ENCODE results near the gene NUP205.

DNA sequence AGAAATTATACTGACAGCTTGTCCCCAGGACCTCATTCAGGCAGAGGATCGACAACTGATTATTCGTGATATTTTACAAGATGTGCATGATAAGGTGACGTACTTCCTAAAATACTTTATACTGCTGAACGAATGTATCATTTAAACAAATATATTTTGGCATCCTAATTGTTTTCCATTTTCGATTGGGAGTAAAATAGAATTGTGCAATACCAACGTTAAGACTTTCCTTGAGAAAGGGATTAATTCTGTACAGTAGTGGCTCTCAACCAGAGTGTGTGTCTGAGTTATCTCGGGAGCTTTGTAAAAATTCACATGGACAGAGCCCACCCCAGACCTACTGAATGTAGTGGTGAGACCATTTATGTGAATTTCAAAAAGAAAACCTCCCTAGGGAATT lies 60.8 kb downstream of the NUP205 start:
- no peak for TF ChIP-seq POLR2A (IDR thresholded peaks at IDR 0.05; ENCODE audit: low read depth, low read length)
- TF ChIP-seq TAF1 (IDR thresholded peaks at IDR 0.05; ENCODE audit: borderline replicate concordance, low read depth, low read length): no peak
- TF ChIP-seq POLR2AphosphoS5 (IDR thresholded peaks at IDR 0.05; ENCODE audit: low read depth, low read length): no peak

All from GM12892 (cell line).